Measurements from ENCODE around the gene SELENOM. TPM values are rescaled to one million over a fixed set of nuclear protein-coding genes. Genes with fewer than 3 reads are reported as not detected.

The SELENOM gene
- total and polyA plus RNA-seq, 2 of the 8 experiments (the other 6 are each of a cell fraction or from before 2014, with no cell fraction given): 22.7 to 40.0 TPM

- ChIA-PET POLR2A (ENCODE audit: partially characterized antibody) (interaction anchor here (1.2 to 5.1 kb wide), 4 partner anchors 9 to 126 kb away, joined by 4 to 57 read pairs (median 12); partner anchors contain the start of genes MORC2, SELENOM and TUG1), CTCF (ENCODE audit: partially characterized antibody) (interaction anchor here (0.6 to 16.8 kb wide), 11 partner anchors 9 to 179 kb away, joined by 3 to 207 read pairs (median 3); partner anchors contain the start of genes PLA2G3, SELENOM and SMTN)
- DNase-seq (ENCODE audit: low read depth in 1 of 2, low spot score in 2 of 2): no peak
- no peaks in the 10 kb centered on the region for H3K9me3 ChIP-seq (ENCODE audit: insufficient read depth in 2 of 2, low read depth in 1 of 2, low read length in 1 of 2)
- no peak overlapping the region for H3K56ac ChIP-seq (replicated peaks; ENCODE audit: insufficient read length, low read depth, low read length)
- H3K18ac ChIP-seq (ENCODE audit: extremely low read depth, low read length): no peak overlapping the region
- H3K79me2 ChIP-seq (ENCODE audit: control insufficient read depth in 1 of 2, insufficient read depth in 2 of 2, low read length in 2 of 2): no peaks in the 10 kb centered on the region
- H2BK5ac ChIP-seq (ENCODE audit: low read depth, low read length): no peak overlapping the region
- peaks cover 5 to 22% (median 12%) of the 10 kb centered on the region in 4 experiments for H3K4me1 ChIP-seq (replicated peaks in 1 of 4; ENCODE audit: control insufficient read depth in 3 of 4, insufficient read depth in 4 of 4, low read length in 3 of 4)
- no peak overlapping the region for H3K27ac ChIP-seq (ENCODE audit: low read depth, low read length)
- H2AFZ ChIP-seq (ENCODE audit: low read length): no peak overlapping the region
- no peak overlapping the region for H2BK12ac ChIP-seq (ENCODE audit: low read depth, low read length)
- H2BK20ac ChIP-seq (ENCODE audit: low read length): no peak overlapping the region
- H3K36me3 ChIP-seq (ENCODE audit: control insufficient read depth in 2 of 4, insufficient read depth in 4 of 4, low read length in 3 of 4): no peaks in the 10 kb centered on the region
- H3K14ac ChIP-seq (ENCODE audit: insufficient read length): no peak overlapping the region
- H2BK15ac ChIP-seq (ENCODE audit: low read length): no peak overlapping the region
- H3K4ac ChIP-seq (replicated peaks; ENCODE audit: insufficient read length, low read depth, low read length): no peak overlapping the region
- H3K4me3 ChIP-seq (ENCODE audit: extremely low read depth in 1 of 4, insufficient read depth in 2 of 4, low read depth in 3 of 4, low read length in 4 of 4): no peak overlapping the region
- H3K79me1 ChIP-seq (ENCODE audit: low read depth, low read length): no peaks in the 10 kb centered on the region
- H3K23me2 ChIP-seq (ENCODE audit: low read depth, low read length): peaks cover 4% of the 10 kb centered on the region; the same call in 1 of the 2 replicates
- no peaks in the 10 kb centered on the region for H3K27me3 ChIP-seq (replicated peaks in 1 of 4; ENCODE audit: control insufficient read depth in 3 of 4, extremely low read depth in 1 of 4, insufficient read depth in 3 of 4, low read length in 3 of 4)
- no peak overlapping the region for H3K9ac ChIP-seq (replicated peaks in 1 of 4; ENCODE audit: extremely low read depth in 1 of 4, low read depth in 3 of 4, low read length in 3 of 4)
- H4K8ac ChIP-seq (ENCODE audit: extremely low read depth, insufficient read depth, low read length): no peak overlapping the region
- FAIRE-seq: no peak
- WGBS, 2 experiments (ENCODE audit: extremely low coverage in 1 of 2, insufficient coverage in 1 of 2, insufficient read length in 1 of 2, insufficient replicate concordance in 2 of 2, low coverage in 1 of 2, low lambda C conversion rate in 2 of 2, missing lambda C conversion rate in 1 of 2): 80% methylated on average over 5 of the region's 5 CpGs; no CpG with 5 or more reads in 1 of the 2 experiments
- no peak overlapping the region for H3K4me2 ChIP-seq (ENCODE audit: insufficient read depth in 1 of 2, low read depth in 2 of 2, low read length in 2 of 2)
- H4K5ac ChIP-seq (ENCODE audit: insufficient read length, low read depth, low read length): no peak overlapping the region
- no peaks in the 10 kb centered on the region for H4K20me1 ChIP-seq (replicated peaks in 1 of 2; ENCODE audit: control insufficient read depth in 1 of 2, insufficient read depth in 2 of 2, low read length in 2 of 2)
- no peak overlapping the region for H4K91ac ChIP-seq (replicated peaks; ENCODE audit: insufficient read length, low read length)
- no peak overlapping the region for H3K23ac ChIP-seq (ENCODE audit: insufficient read length)
- H2AK5ac ChIP-seq (ENCODE audit: low read depth, low read length): no peak overlapping the region
- no peak overlapping the region for H2BK120ac ChIP-seq (replicated peaks; ENCODE audit: low read depth, low read length)
- TF ChIP-seq GABPA (IDR thresholded peaks at IDR 0.05; ENCODE audit: borderline replicate concordance, insufficient read depth, low read length) (no peak), BRCA1 (IDR thresholded peaks at IDR 0.05; ENCODE audit: low read depth, low read length) (no peak), USF2 (IDR thresholded peaks at IDR 0.05; ENCODE audit: low read length) (no peak), CBX8 (IDR thresholded peaks at IDR 0.05; ENCODE audit: borderline replicate concordance, low read depth, low read length) (no peak), EGR1 (IDR thresholded peaks at IDR 0.05; ENCODE audit: borderline replicate concordance, low read depth, low read length) (no peak), SAP30 (IDR thresholded peaks at IDR 0.05; ENCODE audit: insufficient read depth, insufficient replicate concordance, low read length) (no peak), POU5F1 (IDR thresholded peaks at IDR 0.05; ENCODE audit: low read depth, low read length) (no peak)
Observed at GRCh38 chr22:31094021-31094551, 13.3 kb downstream of the SELENOM start.
